Calu3 (cell line): ENCODE data around the gene LILRB3. TPM values are rescaled to one million over a fixed set of nuclear protein-coding genes. Genes with fewer than 3 reads are reported as not detected.
A peak's percentile ranks its signal among the peaks of the same experiment; 100 is the strongest.
"Not testable (repeated sequence)": the region's sequence is repeated elsewhere in the genome, so short reads cannot be mapped to it uniquely, and the experiment has no call there.

ENCODE experiments used
- BruUV-seq: library from RNA; stranded (reverse); fragments of 400-500 nt; replicated peaks from 2 replicates; lab custom pipeline; 2021; lab: Mats Ljungman, UMichigan
- CTCF ChIA-PET: fragments of 300-600 bp; sonication (Branson Sonifier 250); formaldehyde crosslinking; loops from one replicate; lab custom pipeline; 2022; ENCODE audit warnings: antibody characterized with exemption; lab: Charles Lee
- DNase-seq: peaks from one replicate; pipeline ENCODE4 v3.0.0; 2022
- H3K27ac Mint-ChIP-seq: one replicate; pipeline ENCODE4 v1.8.0; 2022; ENCODE audit warnings: mixed read lengths; ENCODE audit not compliant: unreplicated experiment
- H3K27me3 Mint-ChIP-seq: one replicate; pipeline ENCODE4 v1.8.0; 2022; ENCODE audit warnings: mixed read lengths; ENCODE audit not compliant: unreplicated experiment
- H3K36me3 Mint-ChIP-seq: one replicate; pipeline ENCODE4 v1.8.0; 2022; ENCODE audit warnings: mild to moderate bottlenecking, moderate library complexity, mixed read lengths; ENCODE audit not compliant: insufficient read depth, unreplicated experiment
- H3K4me1 Mint-ChIP-seq: one replicate; pipeline ENCODE4 v1.8.0; 2022; ENCODE audit warnings: mild to moderate bottlenecking, low read depth, mixed read lengths; ENCODE audit not compliant: unreplicated experiment
- H3K4me3 Mint-ChIP-seq: one replicate; pipeline ENCODE4 v1.8.0; 2022; ENCODE audit warnings: mild to moderate bottlenecking, low read depth, moderate library complexity, mixed read lengths; ENCODE audit not compliant: unreplicated experiment
- H3K9me3 Mint-ChIP-seq: one replicate; pipeline ENCODE4 v1.8.0; 2022; ENCODE audit warnings: low read depth, mixed read lengths; ENCODE audit not compliant: unreplicated experiment
- CTCF ChIP-seq: fragments of 200-600 bp; IDR thresholded peaks from one replicate; pipeline ENCODE4 v1.8.0; 2022; ENCODE audit warnings: antibody characterized with exemption; ENCODE audit not compliant: unreplicated experiment
- intact Hi-C: fragments of 100-400 bp; cut with micrococcal nuclease; formaldehyde crosslinking; loops from one replicate; pipeline ENCODE4 v1.10.0; 2022; ENCODE audit not compliant: unreplicated experiment
- total RNA-seq: library from RNA; stranded (reverse); gene quantifications from 2 replicates; pipeline ENCODE4 v1.2.3, GENCODE V29; 2022

Gene LILRB3
- total RNA-seq, 1 experiment from 2014 or later: not detected

- Mint-ChIP-seq H3K4me1 (no peaks in the 10 kb centered on the region), H3K27me3 (peaks cover 33% of the 10 kb centered on the region), H3K9me3 (no peaks in the 10 kb centered on the region), H3K27ac (no peak overlapping the region), H3K4me3 (no peak overlapping the region), H3K36me3 (peaks cover 5% of the 10 kb centered on the region)
- TF ChIP-seq CTCF: no peak
- no TSS peak for BruUV-seq
- CTCF ChIA-PET: interaction anchor here (0.6 to 0.7 kb wide), 2 partner anchors 33 to 1219 kb away, joined by 3 to 6 read pairs; no protein-coding TSS in a partner anchor
- DNase-seq: no peak
- intact Hi-C loops: no loop called here
Measured at GRCh38 chr19:54216869-54217268, 5.9 kb downstream of the LILRB3 start.

- CTCF ChIA-PET, H3K9me3 Mint-ChIP-seq, intact Hi-C loops, H3K4me3 Mint-ChIP-seq, BruUV-seq, DNase-seq, H3K27ac Mint-ChIP-seq: not testable (repeated sequence)
- Mint-ChIP-seq H3K4me1 (peaks cover 19% of the 10 kb centered on the region), H3K27me3 (peaks cover 23% of the 10 kb centered on the region), H3K36me3 (peaks cover 19% of the 10 kb centered on the region)
Measured at GRCh38 chr19:54214734-54215133, 8.1 kb downstream of the LILRB3 start.

GRCh38 chr19:54214217-54214616 is 8.6 kb downstream of the LILRB3 start:
- peaks cover 22% of the 10 kb centered on the region for H3K27me3 Mint-ChIP-seq
- CTCF ChIA-PET, DNase-seq, H3K27ac Mint-ChIP-seq, BruUV-seq, H3K9me3 Mint-ChIP-seq, H3K4me3 Mint-ChIP-seq, intact Hi-C loops: not testable (repeated sequence)
- peaks cover 24% of the 10 kb centered on the region for H3K36me3 Mint-ChIP-seq
- peaks cover 24% of the 10 kb centered on the region for H3K4me1 Mint-ChIP-seq

- TF ChIP-seq CTCF: no peak
- DNase-seq: no peak
- intact Hi-C loops: no loop called here
- Mint-ChIP-seq H3K9me3 (no peaks in the 10 kb centered on the region), H3K4me1 (peaks cover 46% of the 10 kb centered on the region), H3K4me3 (peak overlapping the region; percentile 37), H3K27ac (peak overlapping the region; percentile 56), H3K36me3 (peaks cover 54% of the 10 kb centered on the region), H3K27me3 (no peaks in the 10 kb centered on the region)
- CTCF ChIA-PET: interaction anchor here (0.8 to 2.4 kb wide), 5 partner anchors 11 to 418 kb away, joined by 3 to 14 read pairs (median 5); partner anchors contain the start of genes RPS9 and TSEN34
- no TSS peak for BruUV-seq
Measured at GRCh38 chr19:54211235-54211634, 11.6 kb downstream of the LILRB3 start.

- no peak for TF ChIP-seq CTCF
- intact Hi-C loops: loop anchor here (1.0 kb wide), 2 partner anchors 9 to 21 kb away; no protein-coding TSS in a partner anchor
- Mint-ChIP-seq H3K36me3 (peaks cover 67% of the 10 kb centered on the region), H3K27ac (peak overlapping the region; percentile 96), H3K9me3 (no peaks in the 10 kb centered on the region), H3K4me3 (peak overlapping the region; percentile 37), H3K4me1 (peaks cover 51% of the 10 kb centered on the region), H3K27me3 (no peaks in the 10 kb centered on the region)
- peak; percentile 98 for DNase-seq
- CTCF ChIA-PET: interaction anchor here (0.6 to 2.4 kb wide), 14 partner anchors 10 to 586 kb away, joined by 3 to 14 read pairs (median 4); partner anchors contain the start of genes LENG1, MBOAT7, RPS9 and TMC4
- no TSS peak for BruUV-seq
Measured at GRCh38 chr19:54209811-54210494, 12.9 kb downstream of the LILRB3 start.
